ENCODE results near the gene TRMO. TPM values are rescaled to one million over a fixed set of nuclear protein-coding genes. Genes with fewer than 3 reads are reported as not detected.

Gene TRMO
- total and polyA plus RNA-seq, 9 of the 15 experiments (the other 6 are each of a cell fraction or from before 2014, with no cell fraction given), result 5.6 to 22.4 (median 16.2) TPM

GRCh38 chr9:97954550-97954989 lies 32.3 kb upstream of the TRMO start (continued):
- 0 out of 2 replicates have a peak, but pooled peaks have one; percentile 29 for TF ChIP-seq ZNF76 (CRISPR knock-in tag; IDR thresholded peaks at IDR 0.05; ENCODE audit: borderline replicate concordance)
- peak; percentile 67 for TF ChIP-seq SMC3 (conservative IDR thresholded peaks at IDR 0.05; ENCODE audit: insufficient read depth, low read depth, low read length)
- TF ChIP-seq ZNF143 (CRISPR knock-in tag; IDR thresholded peaks at IDR 0.05), result no peak
- TF ChIP-seq DMBX1 (CRISPR knock-in tag; IDR thresholded peaks at IDR 0.05; ENCODE audit: borderline replicate concordance), result peak; percentile 81
- no peak for TF ChIP-seq ZC3H4 (CRISPR knock-in tag; IDR thresholded peaks at IDR 0.05; ENCODE audit: borderline replicate concordance)
- TF ChIP-seq AFF4 (CRISPR knock-in tag; IDR thresholded peaks at IDR 0.05), result no peak
- TF ChIP-seq MEIS2 (IDR thresholded peaks at IDR 0.05; ENCODE audit: partially characterized antibody), result peak; percentile 67
- peak; percentile 64; the same call in 1 of the 2 replicates for TF ChIP-seq MTA3 (IDR thresholded peaks at IDR 0.05; ENCODE audit: borderline replicate concordance)
- TF ChIP-seq CTBP1 (IDR thresholded peaks at IDR 0.05; ENCODE audit: borderline replicate concordance), result peak; percentile 77; the same call in 1 of the 2 replicates
- TF ChIP-seq GABPB1 (CRISPR knock-in tag; IDR thresholded peaks at IDR 0.05), result no peak
- no peak for TF ChIP-seq GTF2B (IDR thresholded peaks at IDR 0.05; ENCODE audit: extremely low read depth, insufficient read length)
- no peak for TF ChIP-seq SAFB (IDR thresholded peaks at IDR 0.05; ENCODE audit: borderline replicate concordance, low read depth, low read length)
- no peak for TF ChIP-seq HMGXB4 (CRISPR knock-in tag; IDR thresholded peaks at IDR 0.05)
- no peak for TF ChIP-seq ZNF696 (CRISPR knock-in tag; conservative IDR thresholded peaks at IDR 0.05)
- no peak for TF ChIP-seq FOS (IDR thresholded peaks at IDR 0.05; ENCODE audit: extremely low read depth, insufficient read length)
- TF ChIP-seq ZNF436 (CRISPR knock-in tag; IDR thresholded peaks at IDR 0.05), result no peak
- peak; percentile 58; the same call in 1 of the 2 replicates for TF ChIP-seq HSF4 (CRISPR knock-in tag; IDR thresholded peaks at IDR 0.05; ENCODE audit: borderline replicate concordance)
- TF ChIP-seq POLR3G (IDR thresholded peaks at IDR 0.05; ENCODE audit: extremely low read depth, insufficient read length, insufficient replicate concordance), result no peak
- TF ChIP-seq L3MBTL2 (IDR thresholded peaks at IDR 0.05), result peak; percentile 55
- no peak for TF ChIP-seq FOXK1 (CRISPR knock-in tag; IDR thresholded peaks at IDR 0.05; ENCODE audit: borderline replicate concordance)
- peak; percentile 39; the same call in 1 of the 2 replicates for TF ChIP-seq TOE1 (IDR thresholded peaks at IDR 0.05; ENCODE audit: borderline replicate concordance)
- TF ChIP-seq TOE1 (CRISPR knock-in tag; IDR thresholded peaks at IDR 0.05; ENCODE audit: borderline replicate concordance, low read depth), result no peak
- TF ChIP-seq EP400 (IDR thresholded peaks at IDR 0.05), result peak; percentile 56
- no peak for TF ChIP-seq BDP1 (IDR thresholded peaks at IDR 0.05; ENCODE audit: insufficient read depth, insufficient read length)
